B cell (primary cell): ENCODE results near the gene SFT2D2. TPM values are rescaled to one million over a fixed set of nuclear protein-coding genes. Genes with fewer than 3 reads are reported as not detected.

Source experiments
- ATAC-seq: fragments of 200-7000 bp; cut with Tn5 transposase; one replicate; pipeline ENCODE4 v1.10.0; 2021; ENCODE audit warnings: low read depth, mild to moderate bottlenecking, moderate number of reproducible peaks, moderate library complexity
- CTCF ChIA-PET: fragments of 350-600 bp; sonication (Branson Sonifier 250); formaldehyde crosslinking; loops from one replicate; lab custom pipeline; 2021; ENCODE audit warnings: antibody characterized with exemption, inconsistent platforms; lab: Charles Lee
- POLR2A ChIA-PET: fragments of 350-600 bp; sonication (Branson Sonifier 250); formaldehyde crosslinking; loops from one replicate; lab custom pipeline; 2021; ENCODE audit warnings: antibody characterized with exemption; lab: Charles Lee
- DNase-seq: peaks from one replicate; pipeline ENCODE4 v3.0.0; 2013
- H2AFZ ChIP-seq: 2 replicates; pipeline ENCODE4 v1.6.1; 2012; ENCODE audit warnings: mild to moderate bottlenecking, low read depth, low read length; ENCODE audit not compliant: insufficient read depth, poor library complexity, severe bottlenecking
- H3K27ac ChIP-seq, 2 donors: 1 replicate in 1 of 2; 2 replicates in 1 of 2; pipeline ENCODE4 v1.5.1; 2012 to 2013; ENCODE audit warnings: low read length in 2 of 2, mild to moderate bottlenecking in 2 of 2, moderate library complexity in 1 of 2
- H3K27me3 ChIP-seq, 4 experiments: fragments of 200-600 bp in 1 of 4; sonication (generic) in 1 of 4; replicated peaks in 1 of 4; 1 replicate in 2 of 4; 2 replicates in 2 of 4; pipeline versions ENCODE4 v1.6.1 to v1.7.0; 2013 to 2016; ENCODE audit warnings: low read length in 3 of 4, mild to moderate bottlenecking in 2 of 4, mixed read lengths in 1 of 4, moderate library complexity in 1 of 4; ENCODE audit not compliant: insufficient read depth in 4 of 4, control insufficient read depth in 3 of 4; ENCODE audit errors: control extremely low read depth in 1 of 4
- H3K36me3 ChIP-seq, 2 experiments: replicated peaks in 1 of 2; 1 replicate in 1 of 2; 2 replicates in 1 of 2; pipeline versions ENCODE4 v1.6.1 to v1.7.1; 2013; ENCODE audit warnings: low read length in 1 of 2; ENCODE audit not compliant: insufficient read depth in 2 of 2, control insufficient read depth in 1 of 2; ENCODE audit errors: control extremely low read depth in 1 of 2, extremely low read depth in 1 of 2
- H3K4me1 ChIP-seq, 2 donors: fragments of 200-600 bp in 1 of 2; sonication (generic) in 1 of 2; 1 replicate in 1 of 2; 2 replicates in 1 of 2; pipeline versions ENCODE4 v1.5.1 to v1.6.1; 2013 to 2017; ENCODE audit warnings: low read length in 2 of 2; ENCODE audit not compliant: control insufficient read depth in 2 of 2, insufficient read depth in 2 of 2
- H3K4me2 ChIP-seq: replicated peaks from 2 replicates; pipeline ENCODE3; 2012; ENCODE audit warnings: mild to moderate bottlenecking, low read depth, low read length; ENCODE audit not compliant: poor library complexity, severe bottlenecking
- H3K4me3 ChIP-seq, 5 experiments: fragments of 200-600 bp in 1 of 5; sonication (generic) in 1 of 5; 1 replicate in 3 of 5; 2 replicates in 2 of 5; pipeline versions ENCODE4 v1.5.1 to v1.7.0; 2011 to 2016; ENCODE audit warnings: low read length in 4 of 5, mild to moderate bottlenecking in 4 of 5, low read depth in 2 of 5, control low read depth in 1 of 5, moderate library complexity in 1 of 5; ENCODE audit not compliant: insufficient read depth in 1 of 5; ENCODE audit errors: control extremely low read depth in 1 of 5, extremely low read depth in 1 of 5
- H3K79me2 ChIP-seq: fragments of 200-600 bp; sonication (generic); one replicate; pipeline ENCODE4 v1.6.0; 2016; ENCODE audit warnings: low read length; ENCODE audit not compliant: control insufficient read depth, insufficient read depth
- H3K9ac ChIP-seq: fragments of 200-600 bp; sonication (generic); 2 replicates; pipeline ENCODE4 v1.6.1; 2017; ENCODE audit warnings: mild to moderate bottlenecking, low read length, moderate library complexity
- H3K9me3 ChIP-seq, 3 donors: one replicate each; pipeline versions ENCODE4 v1.6.1 to v1.7.1; 2013; ENCODE audit warnings: low read length in 2 of 3; ENCODE audit not compliant: control insufficient read depth in 2 of 3, insufficient read depth in 1 of 3; ENCODE audit errors: control extremely low read depth in 1 of 3
- H4K20me1 ChIP-seq: 2 replicates; pipeline ENCODE4 v1.6.0; 2012; ENCODE audit warnings: mild to moderate bottlenecking, low read length; ENCODE audit not compliant: insufficient read depth, control insufficient read depth, poor library complexity, severe bottlenecking
- H3K27ac Mint-ChIP-seq: one replicate; pipeline ENCODE4 v1.8.0; 2021; ENCODE audit warnings: mixed read lengths
- H3K27me3 Mint-ChIP-seq: one replicate; pipeline ENCODE4 v1.8.0; 2021; ENCODE audit warnings: mixed read lengths
- H3K4me1 Mint-ChIP-seq: one replicate; pipeline ENCODE4 v1.8.0; 2021; ENCODE audit warnings: mixed read lengths
- H3K4me3 Mint-ChIP-seq: one replicate; pipeline ENCODE4 v1.8.0; 2021; ENCODE audit warnings: mixed read lengths
- H3K9me3 Mint-ChIP-seq: one replicate; pipeline ENCODE4 v1.8.0; 2022; ENCODE audit warnings: mixed read lengths; ENCODE audit not compliant: insufficient read depth
- EZH2 ChIP-seq: IDR thresholded peaks from 2 replicates; pipeline ENCODE4 v1.6.1; 2012; ENCODE audit warnings: borderline replicate concordance, low read depth, mild to moderate bottlenecking, moderate library complexity, low read length; ENCODE audit not compliant: insufficient read depth, poor library complexity, severe bottlenecking
- WGBS: methylation state at CpG from one replicate; pipeline ENCODE4 v1.1.5; 2013; ENCODE audit warnings: missing lambda C conversion rate; ENCODE audit not compliant: insufficient coverage; 5-methylcytosine and 5-hydroxymethylcytosine counted together
- intact Hi-C: fragments of 100-400 bp; cut with micrococcal nuclease; formaldehyde crosslinking; loops from one replicate; pipeline ENCODE4 v1.10.0; 2022
- polyA plus RNA-seq: library from polyadenylated mRNA; depleted of rRNA; stranded (reverse); fragments of >200 nt; gene quantifications from 2 replicates; pipeline ENCODE4 v1.2.3, GENCODE V29; 2012
- total RNA-seq, 2 donors: library from RNA; stranded (reverse); fragments of 120-200 nt in 1 of 2; gene quantifications; 1 replicate in 1 of 2; 2 replicates in 1 of 2; pipeline versions ENCODE4 v1.2.3 to v1.2.4, GENCODE V29; 2013 to 2022
- TF ChIP-seq, protein P1 (sequence below): fragments of 200-600 bp; IDR thresholded peaks from one replicate; pipeline ENCODE4 v1.8.0; 2022; ENCODE audit warnings: antibody characterized with exemption, mild to moderate bottlenecking

Gene SFT2D2
- total and polyA plus RNA-seq, 2 donors (not counting 1 experiment from before 2014, with no cell fraction given) = 13.0 to 68.3 TPM

DNA sequence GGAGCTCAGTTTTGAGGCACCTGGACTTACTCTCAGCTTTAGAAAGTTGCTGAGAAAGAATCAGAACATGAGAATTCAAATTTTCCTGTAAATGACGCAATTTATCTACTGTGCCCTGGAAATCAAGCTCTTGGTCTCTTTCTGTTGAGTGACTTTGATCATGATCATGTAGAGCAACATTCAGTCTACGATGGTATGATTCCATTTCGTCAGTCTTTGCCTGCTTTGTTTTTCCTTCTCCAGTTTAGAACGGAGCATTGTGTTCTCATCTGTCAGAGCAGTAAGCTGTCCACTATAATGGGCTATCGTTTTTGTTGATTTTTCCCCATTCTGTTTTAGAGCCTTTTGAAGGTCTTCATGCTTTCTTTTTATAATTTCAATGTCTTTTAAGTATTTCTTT is 20.7 kb downstream of the SFT2D2 start:
- Mint-ChIP-seq H3K27me3 (no peaks in the 10 kb centered on the region), H3K9me3 (no peaks in the 10 kb centered on the region), H3K4me1 (peaks cover 25% of the 10 kb centered on the region), H3K4me3 (no peak overlapping the region), H3K27ac (no peak overlapping the region)
- Histone ChIP-seq H4K20me1 (peaks cover 36% of the 10 kb centered on the region), H3K9ac (no peak overlapping the region), H3K9me3 (no peaks in the 10 kb centered on the region), H3K4me3 (no peak overlapping the region), H2AFZ (no peak overlapping the region), H3K4me2 (no peak overlapping the region), H3K27me3 (no peaks in the 10 kb centered on the region), H3K79me2 (peaks cover 71% of the 10 kb centered on the region), H3K4me1 (no peaks in the 10 kb centered on the region), H3K36me3 (peaks cover 18 to 79% of the 10 kb centered on the region in 2 experiments), H3K27ac (no peak overlapping the region)
- 93% methylated on average over 4 of the region's 5 CpGs for WGBS
- ChIA-PET POLR2A (no interaction called here), CTCF (no interaction called here)
- no peak for ATAC-seq
- intact Hi-C loops = no loop called here
- TF ChIP-seq, protein P1, sequence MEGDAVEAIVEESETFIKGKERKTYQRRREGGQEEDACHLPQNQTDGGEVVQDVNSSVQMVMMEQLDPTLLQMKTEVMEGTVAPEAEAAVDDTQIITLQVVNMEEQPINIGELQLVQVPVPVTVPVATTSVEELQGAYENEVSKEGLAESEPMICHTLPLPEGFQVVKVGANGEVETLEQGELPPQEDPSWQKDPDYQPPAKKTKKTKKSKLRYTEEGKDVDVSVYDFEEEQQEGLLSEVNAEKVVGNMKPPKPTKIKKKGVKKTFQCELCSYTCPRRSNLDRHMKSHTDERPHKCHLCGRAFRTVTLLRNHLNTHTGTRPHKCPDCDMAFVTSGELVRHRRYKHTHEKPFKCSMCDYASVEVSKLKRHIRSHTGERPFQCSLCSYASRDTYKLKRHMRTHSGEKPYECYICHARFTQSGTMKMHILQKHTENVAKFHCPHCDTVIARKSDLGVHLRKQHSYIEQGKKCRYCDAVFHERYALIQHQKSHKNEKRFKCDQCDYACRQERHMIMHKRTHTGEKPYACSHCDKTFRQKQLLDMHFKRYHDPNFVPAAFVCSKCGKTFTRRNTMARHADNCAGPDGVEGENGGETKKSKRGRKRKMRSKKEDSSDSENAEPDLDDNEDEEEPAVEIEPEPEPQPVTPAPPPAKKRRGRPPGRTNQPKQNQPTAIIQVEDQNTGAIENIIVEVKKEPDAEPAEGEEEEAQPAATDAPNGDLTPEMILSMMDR = no peak
- no peak for TF ChIP-seq EZH2
- DNase-seq = no peak

DNA sequence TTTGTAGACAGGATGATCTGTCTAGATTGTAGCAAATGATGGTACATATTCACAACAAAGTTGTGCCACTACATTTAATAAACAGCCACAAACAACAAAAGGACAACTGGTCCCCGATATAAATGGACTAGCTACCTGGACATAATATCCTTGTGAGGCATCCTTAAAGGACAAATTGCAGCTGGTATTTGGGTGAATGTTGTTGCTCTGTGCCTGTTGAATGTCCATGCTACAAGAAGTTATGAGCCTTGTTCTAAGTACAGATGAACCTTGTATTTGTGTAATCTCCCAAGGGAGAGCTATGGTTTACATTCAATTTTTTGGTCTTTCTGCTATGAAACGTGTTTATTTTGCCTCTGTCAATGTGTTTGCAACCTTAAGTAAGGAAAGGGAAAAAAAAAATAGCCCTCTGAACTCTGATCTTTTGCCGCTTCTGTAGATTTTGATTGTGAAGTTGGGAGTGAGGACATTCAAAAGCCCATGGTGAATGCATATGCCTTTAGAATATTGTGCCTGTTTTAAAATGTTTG is 26.5 kb downstream of the SFT2D2 start:
- no peak for DNase-seq
- ChIA-PET POLR2A (no interaction called here), CTCF (no interaction called here)
- Mint-ChIP-seq H3K4me1 (peaks cover 20% of the 10 kb centered on the region), H3K9me3 (no peaks in the 10 kb centered on the region), H3K27ac (no peak overlapping the region), H3K27me3 (no peaks in the 10 kb centered on the region), H3K4me3 (no peak overlapping the region)
- H3K4me3 ChIP-seq = no peak overlapping the region
- H4K20me1 ChIP-seq = peaks cover 36% of the 10 kb centered on the region
- H3K79me2 ChIP-seq = peaks cover 45% of the 10 kb centered on the region
- H3K4me2 ChIP-seq = no peak overlapping the region
- no peaks in the 10 kb centered on the region for H3K27me3 ChIP-seq
- intact Hi-C loops = no loop called here
- ATAC-seq = no peak
- WGBS = 75% methylated on average over 1 of the region's 3 CpGs
- no peak overlapping the region for H2AFZ ChIP-seq
- TF ChIP-seq, protein P1 = no peak
- TF ChIP-seq EZH2 = no peak
- H3K4me1 ChIP-seq = no peaks in the 10 kb centered on the region
- no peak overlapping the region for H3K9ac ChIP-seq
- H3K36me3 ChIP-seq = peaks cover 7 to 52% of the 10 kb centered on the region in 2 experiments
- H3K9me3 ChIP-seq = peaks cover 8 to 12% (median 12%) of the 10 kb centered on the region in 3 donors
- H3K27ac ChIP-seq = no peak overlapping the region
